Body of pancreas (tissue), 4 donors: ENCODE measurements around the gene ADAMTS17.

Experiments
- POLR2A ChIP-seq, 3 donors: fragments of 450-650 bp; IDR thresholded peaks; one replicate each; pipeline ENCODE4 v1.6.1; 2016; ENCODE audit warnings: antibody characterized with exemption in 3 of 3, mild to moderate bottlenecking in 2 of 3
- TF ChIP-seq, protein P1 (sequence below), 7 experiments: fragments of 450-650 bp in 4 of 7; fragments of 200-600 bp in 3 of 7; sonication (generic) in 3 of 7; IDR thresholded peaks; one replicate each; pipeline ENCODE4 v1.5.1; 2016 to 2019; ENCODE audit warnings: antibody characterized with exemption in 7 of 7

DNA sequence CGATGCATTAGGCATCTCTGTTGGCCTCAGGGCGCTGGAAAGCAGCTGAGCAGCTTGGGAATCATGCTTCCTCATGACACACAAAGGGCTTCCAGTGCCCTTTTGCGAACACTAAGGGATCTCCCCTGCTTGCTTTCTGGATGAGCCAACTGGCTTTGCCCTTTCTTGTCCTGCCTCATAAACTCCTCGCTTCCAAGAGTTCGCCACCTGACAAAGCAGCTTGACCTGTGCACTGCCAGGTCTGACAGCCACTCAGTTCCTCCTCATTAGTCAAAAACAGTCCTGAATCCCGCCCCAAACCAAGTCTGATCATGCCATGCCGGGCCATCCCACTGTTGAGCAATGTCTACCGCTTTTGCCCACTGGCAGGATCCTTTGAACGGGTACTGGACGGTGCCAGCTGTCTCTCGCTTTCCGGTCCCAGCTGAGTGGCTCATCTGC lies 343.1 kb downstream of the ADAMTS17 start:
- TF ChIP-seq, protein P1, sequence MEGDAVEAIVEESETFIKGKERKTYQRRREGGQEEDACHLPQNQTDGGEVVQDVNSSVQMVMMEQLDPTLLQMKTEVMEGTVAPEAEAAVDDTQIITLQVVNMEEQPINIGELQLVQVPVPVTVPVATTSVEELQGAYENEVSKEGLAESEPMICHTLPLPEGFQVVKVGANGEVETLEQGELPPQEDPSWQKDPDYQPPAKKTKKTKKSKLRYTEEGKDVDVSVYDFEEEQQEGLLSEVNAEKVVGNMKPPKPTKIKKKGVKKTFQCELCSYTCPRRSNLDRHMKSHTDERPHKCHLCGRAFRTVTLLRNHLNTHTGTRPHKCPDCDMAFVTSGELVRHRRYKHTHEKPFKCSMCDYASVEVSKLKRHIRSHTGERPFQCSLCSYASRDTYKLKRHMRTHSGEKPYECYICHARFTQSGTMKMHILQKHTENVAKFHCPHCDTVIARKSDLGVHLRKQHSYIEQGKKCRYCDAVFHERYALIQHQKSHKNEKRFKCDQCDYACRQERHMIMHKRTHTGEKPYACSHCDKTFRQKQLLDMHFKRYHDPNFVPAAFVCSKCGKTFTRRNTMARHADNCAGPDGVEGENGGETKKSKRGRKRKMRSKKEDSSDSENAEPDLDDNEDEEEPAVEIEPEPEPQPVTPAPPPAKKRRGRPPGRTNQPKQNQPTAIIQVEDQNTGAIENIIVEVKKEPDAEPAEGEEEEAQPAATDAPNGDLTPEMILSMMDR (IDR thresholded peaks at IDR 0.05) = no peak
- no peak for TF ChIP-seq POLR2A (IDR thresholded peaks at IDR 0.05)
